HG03045 (cell line): ENCODE results near the gene MYO3A.
"Not testable (repeated sequence)": the region's sequence is repeated elsewhere in the genome, so short reads cannot be mapped to it uniquely, and the experiment has no call there.

Source experiments
- ATAC-seq: cut with Tn5 transposase; IDR thresholded peaks from one replicate; pipeline ENCODE4 v1.9.1; 2021; ENCODE audit warnings: mild to moderate bottlenecking, moderate library complexity; ENCODE audit not compliant: unreplicated experiment

Gene MYO3A

DNA sequence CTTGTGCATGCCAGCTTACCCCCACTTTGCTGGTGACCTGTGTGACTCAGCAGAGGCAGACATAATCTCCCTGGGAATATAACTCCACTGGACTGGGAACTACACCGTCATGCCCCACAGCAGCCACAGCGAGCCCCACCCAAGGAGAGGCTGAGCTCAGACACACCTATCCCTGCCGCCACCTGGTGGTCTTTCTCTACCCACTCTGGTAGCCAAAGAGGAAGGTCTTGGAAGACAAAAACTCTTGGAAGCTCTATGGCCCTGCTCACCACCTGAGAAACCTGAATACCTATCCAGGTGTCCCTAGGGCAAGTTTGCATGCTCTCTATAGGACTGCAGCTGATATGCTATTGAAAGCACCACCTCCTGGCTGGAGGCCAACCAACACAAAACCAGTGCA lies 48.1 kb downstream of the MYO3A start:
- no peak for ATAC-seq

DNA sequence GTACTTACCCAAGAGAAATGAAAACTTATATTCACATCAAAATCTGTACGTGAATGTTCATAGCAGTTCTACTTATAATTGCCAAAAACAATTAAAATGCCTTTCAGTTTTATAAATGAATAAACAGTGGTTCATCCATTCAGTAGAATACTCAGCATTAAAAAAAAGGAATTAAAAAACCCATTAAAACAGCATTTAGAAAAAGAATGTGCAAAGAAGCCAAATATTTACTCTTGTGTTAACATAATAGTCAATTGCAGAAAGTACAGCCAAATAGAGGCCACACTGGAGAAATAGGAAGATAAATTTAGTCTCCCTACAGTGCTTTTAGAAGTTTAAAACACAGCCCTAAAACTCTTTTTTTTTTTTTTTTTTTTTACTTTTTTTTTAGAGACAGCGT lies 54.6 kb downstream of the MYO3A start:
- no peak for ATAC-seq

DNA sequence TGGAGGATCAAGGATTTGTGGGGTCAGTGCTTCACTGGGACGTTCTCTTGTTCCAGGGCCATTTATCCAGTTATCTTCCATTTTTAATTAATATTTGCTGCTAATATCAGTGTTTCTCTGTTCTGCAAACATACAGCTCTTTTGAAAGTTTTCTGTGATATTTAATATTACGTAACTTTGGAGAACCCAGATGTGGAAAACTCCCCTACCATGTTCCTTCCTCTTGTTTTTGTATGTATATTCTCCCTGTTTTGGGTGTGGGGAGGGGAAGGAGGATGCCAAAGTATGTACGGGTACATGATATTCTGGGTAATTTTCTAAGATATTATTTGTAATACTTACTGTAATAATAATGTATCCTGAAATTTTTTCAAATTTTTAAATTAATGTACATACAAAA lies 55.9 kb downstream of the MYO3A start:
- ATAC-seq, result no peak

DNA sequence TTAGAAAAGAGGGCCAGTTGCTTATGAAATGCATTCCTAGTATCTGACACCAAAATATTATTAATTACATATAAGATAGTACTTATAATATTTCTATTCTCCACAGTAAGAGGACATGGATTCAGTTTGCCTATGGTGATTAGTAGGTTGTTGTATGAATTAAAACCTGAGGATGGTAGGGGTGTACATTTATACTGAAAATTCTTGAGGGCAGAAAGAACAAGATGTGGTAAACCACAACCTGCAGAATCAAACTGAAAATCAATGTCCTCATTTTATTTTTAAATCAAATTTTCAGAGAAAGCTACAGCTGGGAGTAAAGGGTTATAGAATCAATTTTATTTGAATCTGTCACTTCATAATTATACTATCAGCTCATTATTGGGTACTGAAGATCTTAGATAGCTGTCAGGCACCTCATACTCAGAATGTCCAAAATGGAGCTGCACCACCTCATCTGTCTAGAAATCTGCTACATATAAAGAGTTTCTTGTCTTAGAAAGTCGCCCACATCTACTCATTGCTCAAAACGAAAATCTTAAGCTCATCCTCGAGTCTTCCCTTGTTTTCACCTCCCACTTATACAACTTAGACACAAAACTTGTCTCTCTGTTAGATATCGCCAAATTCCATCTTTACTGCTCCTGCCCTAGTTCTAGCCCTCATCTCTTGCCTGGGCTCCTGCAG lies 65.4 kb downstream of the MYO3A start:
- no peak for ATAC-seq

DNA sequence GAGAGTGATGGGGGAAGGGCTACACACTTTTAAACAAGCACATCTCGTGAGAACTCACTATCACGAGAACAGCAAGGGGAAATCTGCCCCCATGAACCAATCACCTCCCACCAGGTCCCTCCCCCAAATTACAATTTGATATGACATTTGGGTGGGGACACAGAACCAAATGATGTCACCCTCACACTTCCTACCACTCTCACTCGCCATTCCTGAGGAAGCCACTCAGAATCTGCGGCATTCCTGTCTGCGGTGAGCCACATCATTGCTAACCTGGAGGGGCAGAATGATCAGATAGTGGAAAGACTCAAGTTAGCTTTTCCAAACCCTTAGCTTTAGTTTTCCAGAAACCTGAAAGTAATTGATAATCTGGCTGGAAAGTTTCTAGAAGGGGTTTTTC lies 66.9 kb downstream of the MYO3A start:
- no peak for ATAC-seq

DNA sequence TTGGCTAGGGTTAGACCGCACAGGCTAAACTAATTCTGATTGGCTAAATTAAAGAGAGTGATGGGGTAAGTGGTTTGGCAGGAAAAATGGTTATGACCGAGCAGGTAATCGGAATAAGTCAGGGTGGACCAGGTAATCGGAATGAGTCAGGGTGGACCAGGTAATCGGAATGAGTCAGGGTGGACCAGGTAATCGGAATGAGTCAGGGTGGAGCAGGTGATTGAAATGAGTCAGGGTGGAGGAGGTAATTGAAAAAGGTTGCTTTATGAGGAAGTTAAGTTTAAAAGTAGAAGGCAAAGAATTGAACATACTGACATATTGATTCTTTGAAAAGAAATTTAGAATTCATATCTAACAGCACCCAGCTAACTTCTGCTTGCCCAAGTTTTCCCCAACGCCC lies 68.4 kb downstream of the MYO3A start:
- ATAC-seq, result not testable (repeated sequence)

DNA sequence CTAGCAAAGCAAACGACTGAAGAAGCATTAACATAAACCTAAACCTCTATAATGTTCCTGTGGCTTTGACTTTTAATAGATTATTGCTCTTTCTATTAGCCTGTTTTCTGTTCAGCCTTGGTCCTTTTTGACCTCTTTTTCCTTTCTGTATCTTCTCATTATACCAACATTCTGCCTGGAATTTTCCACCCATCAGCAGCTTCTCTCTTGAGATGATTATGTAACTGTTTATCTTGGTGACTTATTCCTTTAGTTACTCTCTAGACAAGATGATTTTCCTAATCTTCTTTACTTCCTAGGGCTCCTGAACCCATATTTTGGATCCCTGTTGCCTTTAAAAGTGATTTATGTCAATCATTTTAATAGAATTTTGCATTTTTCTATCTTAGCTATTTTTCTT lies 81.1 kb downstream of the MYO3A start:
- ATAC-seq, result no peak

DNA sequence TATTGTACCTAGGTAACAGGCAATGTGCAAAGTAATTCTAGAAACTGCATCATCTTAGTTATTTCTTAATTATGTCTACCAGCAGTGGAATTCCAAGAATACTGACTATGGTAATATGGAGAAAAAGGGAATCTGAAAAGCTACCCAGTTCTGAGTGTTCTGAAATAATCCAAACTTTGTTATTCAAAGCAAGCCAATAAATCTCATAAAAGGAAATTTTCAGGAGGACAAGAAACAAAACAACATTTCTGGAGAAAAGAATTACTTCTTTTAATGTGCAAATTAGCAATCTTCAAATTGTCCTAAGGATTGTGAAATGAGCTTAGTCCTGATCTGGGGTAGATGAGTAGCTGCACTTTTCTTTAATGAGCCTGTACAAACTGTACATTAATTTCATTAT lies 88.8 kb downstream of the MYO3A start:
- ATAC-seq, result no peak

DNA sequence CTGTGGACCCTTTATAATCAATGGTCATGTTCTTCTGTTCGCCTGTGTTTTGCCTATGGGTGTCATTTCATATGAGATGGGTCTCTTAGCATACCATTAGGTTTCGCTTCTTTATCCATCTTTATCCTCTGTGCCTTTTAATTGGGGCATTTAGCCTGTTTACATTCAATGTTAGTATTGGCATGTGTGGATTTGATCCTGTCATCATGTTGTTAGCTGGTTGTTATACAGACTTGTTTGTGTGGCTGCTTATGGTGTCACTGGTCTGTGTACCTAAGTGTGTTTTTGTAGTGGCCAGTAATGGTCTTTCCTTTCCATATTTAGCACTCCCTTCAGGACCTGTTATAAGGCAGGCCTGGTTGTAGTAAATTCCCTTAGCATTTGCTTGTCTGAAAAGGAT lies 90.3 kb downstream of the MYO3A start:
- ATAC-seq, result no peak

DNA sequence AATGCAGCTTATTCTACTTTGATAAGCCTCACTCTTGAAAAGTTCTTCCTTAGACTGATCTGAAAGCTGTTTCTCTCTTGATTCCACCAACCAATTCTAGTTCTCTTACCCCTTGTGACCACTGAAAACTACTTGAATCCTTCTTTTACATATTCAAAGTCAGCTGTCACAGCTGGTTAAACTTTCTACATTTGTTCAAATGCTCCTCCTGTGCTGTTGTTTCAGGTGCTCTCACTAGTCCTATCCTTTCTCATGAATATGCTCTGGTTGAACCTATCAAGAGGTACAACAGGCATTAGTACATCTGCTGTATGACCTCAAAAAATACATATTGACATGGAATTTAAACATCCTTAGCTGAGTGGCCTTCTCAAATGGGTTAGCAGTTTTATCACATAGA lies 91.5 kb downstream of the MYO3A start:
- no peak for ATAC-seq

DNA sequence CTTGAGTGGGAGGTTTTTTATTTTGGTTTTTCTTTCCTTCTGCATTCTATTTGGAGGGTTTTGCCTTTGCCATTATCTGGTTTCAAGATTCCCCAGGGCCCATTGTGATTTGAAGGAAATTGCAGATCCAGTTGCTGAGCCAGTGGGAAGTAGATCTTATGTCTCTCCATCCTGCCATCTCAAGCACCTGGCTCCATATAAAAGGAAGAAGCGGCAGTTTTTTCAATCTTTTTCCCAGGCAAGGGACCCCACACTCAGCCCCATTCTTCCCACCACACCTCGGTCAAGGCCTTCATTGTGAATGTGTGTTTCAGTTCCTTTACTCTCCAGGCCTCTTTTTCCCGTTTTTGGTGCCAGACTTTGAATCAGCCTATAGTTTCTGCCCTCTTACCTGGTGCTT lies 95.8 kb downstream of the MYO3A start:
- ATAC-seq, result no peak

DNA sequence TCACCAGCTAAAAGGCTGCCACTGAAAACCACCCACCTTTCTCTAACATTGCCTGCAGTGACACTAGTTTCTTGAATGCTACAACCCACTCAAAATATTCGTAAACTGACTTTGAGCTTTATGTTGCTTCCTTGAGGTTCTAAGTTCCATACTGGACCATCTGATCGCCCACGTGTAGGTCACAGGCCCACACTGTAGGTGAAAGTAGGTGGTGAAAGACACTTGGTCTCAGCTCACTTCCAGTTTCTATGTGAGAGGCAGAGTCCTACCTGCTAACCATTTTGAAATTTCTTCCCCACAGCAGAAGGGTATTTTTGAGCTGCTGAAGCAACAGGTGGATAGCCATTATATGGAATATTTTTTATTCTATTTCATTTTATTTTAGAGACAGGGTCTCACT lies 97.3 kb downstream of the MYO3A start:
- ATAC-seq, result no peak

DNA sequence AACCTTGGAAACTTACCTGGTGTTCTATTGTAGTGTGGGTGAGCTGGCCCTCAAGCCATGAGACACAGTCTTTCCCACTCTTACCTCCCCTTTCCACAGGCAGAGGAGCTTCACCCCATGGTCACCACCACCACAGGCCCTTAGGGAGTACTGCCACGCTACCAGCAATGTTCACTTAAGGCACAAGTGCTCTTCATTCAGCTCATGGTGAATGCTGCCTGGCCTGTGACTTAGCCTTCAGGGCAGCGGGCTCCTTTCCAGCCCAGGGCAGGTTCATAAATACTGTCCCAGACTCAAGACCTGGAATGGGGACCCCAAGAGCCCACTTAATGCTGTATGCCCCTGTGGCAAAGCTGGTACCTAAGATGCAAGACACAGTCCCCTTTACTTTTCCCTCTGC lies 109.4 kb downstream of the MYO3A start:
- ATAC-seq, result no peak

DNA sequence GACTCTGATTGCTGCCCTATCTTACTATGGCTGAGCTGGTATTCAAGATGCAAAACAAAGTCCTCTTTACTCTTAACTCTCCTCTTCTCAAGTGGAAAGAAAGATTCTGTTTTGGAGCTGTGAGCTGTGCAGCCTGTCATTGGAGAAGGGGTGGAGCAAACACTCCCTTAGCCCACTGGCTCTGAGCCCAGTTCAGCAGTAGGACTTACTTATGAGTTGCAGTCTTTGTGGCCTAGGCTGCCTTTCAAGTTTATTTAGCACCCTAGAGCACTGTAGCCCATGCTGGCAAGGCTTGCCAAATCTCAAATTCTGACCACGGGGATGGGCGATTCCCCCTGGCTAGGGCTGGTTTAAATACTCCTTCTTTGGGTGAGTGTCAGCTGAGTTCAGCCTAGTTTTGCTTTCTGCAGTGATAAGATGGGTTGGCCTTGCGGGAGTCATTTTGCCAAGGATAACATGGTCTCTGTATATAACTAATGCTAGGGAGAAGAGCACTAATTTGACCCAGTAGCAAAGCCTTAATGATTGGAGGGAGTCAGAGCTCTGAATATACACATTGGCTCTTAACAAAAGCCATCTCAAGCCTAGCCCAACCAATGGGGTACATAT lies 110.2 kb downstream of the MYO3A start:
- no peak for ATAC-seq

DNA sequence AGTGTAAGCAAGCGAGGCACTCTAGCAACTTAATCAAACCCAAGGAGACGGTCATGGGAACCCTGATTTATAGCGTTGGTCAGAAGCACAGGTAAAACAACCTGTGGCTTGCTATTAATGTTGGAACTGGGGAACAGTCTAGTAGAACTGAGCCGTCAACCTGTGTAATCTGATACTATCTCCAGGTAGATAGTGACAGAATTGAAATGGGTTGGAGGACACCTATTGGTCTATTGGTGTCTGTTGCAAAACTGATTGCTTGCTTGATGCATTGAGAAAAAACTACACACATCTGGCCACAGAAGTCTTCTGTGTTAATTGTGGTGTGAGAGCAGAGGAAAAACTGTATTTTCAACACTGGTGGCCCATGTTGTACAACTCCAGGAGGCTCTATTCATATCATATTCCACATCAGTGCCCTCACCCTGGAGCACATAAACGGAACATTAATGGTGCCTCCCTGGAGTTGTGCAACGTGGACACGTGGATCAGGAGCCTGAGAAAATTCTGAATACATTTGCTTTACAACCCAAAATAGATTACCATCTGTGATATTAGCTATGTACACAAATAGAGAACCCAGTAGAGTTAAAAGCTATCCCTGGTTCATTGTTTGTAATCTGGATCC lies 112.2 kb downstream of the MYO3A start:
- no peak for ATAC-seq

DNA sequence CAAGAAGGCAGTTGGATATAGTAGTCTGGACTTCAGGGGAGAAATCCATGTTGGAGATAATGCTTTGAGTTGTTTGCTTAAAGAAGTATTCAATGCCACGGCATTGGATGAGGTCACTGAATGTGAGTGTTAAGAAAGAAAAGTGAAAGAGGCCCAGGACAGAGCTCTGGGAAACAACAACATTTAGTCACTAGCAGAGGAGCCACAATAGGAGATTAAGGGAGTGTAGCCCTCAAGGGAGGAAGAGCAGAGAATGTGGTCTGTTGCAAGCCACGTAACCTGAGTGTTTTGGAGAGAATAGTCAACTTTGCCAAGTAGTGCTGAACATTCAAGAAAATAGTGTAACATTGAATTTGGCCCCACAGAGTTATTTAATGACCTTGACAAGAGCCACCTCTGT lies 114.7 kb downstream of the MYO3A start:
- ATAC-seq, result no peak

DNA sequence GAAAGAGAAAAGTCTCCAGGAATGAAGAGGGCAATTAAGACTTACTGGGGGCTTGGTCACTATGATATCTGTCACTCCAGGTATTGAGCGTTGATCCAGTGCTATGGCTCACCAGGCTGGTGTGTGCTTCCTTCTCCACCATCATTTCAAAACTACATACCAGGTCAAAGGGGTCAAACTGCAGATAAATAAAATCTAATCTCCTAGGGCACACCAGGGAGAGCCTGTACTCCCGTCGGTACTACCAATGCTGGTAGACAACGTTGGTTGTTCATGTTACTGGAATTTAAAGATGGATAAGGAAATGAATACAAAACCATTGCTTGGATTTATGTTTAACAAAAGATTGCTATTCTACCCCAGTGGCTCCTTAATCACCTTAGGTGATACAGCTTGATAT lies 118.3 kb downstream of the MYO3A start:
- no peak for ATAC-seq

DNA sequence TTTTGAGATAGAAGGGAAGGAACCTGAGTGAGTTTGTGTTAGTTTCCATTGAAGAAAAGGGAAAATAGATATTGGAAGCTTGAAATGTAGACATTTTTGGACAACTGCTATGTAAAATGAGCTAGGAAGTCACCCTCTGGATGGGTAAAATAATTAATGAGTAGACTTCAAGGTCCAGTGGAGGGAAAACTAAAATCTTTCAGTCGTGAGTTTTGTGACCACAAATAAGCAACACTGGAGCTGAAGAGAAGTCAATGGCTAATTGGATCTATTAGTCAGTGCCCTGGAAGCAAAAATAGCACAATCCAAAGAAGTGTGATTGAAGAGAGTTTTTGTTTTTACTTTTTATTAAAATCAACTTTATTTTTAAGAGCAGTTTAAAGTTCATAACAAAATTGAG lies 123.4 kb downstream of the MYO3A start:
- ATAC-seq, result no peak

DNA sequence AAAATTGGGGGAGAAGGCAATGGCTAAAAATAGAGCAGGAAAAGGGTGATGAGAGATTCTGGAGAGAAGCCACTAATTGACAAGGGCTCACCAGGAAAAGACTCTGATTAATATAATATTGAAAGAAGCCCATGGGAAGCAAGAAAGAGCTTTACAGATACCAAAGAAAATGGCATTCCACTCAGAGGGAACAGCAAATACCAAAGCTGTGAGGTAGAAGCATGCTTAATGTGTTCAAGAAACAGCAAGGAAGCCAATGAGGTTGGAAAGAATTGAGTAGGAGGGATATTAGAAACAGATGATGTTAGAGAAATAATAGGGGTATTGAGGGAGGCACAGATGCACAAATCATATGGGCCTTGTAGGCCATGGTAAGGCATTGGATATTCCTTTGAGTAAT lies 130.1 kb downstream of the MYO3A start:
- ATAC-seq, result no peak

DNA sequence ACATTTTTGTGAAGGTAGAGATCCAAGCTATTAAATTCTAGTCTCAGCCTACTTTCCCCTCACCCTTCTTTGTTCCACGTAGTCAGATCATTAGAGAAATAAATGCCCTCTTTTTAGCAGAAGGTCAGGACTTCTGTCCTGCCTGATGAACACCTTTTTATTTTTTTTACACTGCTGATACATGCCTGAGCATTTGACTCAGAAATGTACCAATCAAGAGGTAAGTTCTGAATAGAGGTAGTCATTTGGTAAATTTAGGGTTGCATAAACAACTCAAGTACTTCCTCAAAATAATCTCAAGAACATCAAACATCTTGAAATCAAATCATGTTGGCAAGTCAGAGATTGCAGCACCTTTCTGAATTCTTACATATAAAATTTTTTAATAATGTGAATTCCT lies 133.7 kb downstream of the MYO3A start:
- ATAC-seq, result no peak

DNA sequence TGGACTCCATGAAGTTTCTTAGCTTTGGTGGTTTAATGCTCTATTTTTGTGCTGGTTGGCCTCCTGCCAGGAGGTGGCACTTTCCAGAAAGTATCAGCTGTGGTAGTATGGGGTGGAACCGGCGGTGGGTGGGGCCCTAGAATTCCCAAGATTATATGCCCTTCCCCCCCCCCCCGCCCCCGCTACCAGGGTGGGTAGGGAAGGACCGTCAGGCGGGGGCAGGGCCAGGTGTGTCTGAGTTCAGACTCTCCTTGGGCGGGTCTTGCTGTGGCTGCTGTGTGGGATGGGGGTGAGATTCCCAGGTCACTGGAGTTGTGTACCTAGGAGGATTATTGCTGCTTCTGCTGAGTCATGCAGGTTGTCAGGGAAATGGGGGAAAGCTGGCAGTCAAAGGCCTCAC lies 146.9 kb downstream of the MYO3A start:
- not testable (repeated sequence) for ATAC-seq

DNA sequence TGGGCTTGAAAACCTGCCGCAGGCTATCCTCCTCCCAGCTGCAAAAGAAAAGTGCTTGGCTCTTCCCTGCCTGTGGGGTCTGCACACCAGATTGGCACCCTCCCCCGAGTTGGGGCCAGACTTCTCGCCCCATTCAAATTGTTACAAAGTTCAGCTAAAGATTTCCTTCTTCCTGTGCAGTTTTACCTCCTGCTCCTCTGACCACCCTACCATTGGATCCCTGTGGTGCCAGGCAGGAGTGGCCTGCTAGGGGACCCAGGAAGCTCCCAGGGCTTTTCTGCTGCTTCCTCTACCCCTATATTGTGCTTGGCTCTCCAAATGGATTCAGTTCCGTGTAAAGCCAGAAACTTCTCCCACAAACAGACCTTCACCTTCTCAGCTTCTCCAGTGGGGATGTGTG lies 147.4 kb downstream of the MYO3A start:
- no peak for ATAC-seq

DNA sequence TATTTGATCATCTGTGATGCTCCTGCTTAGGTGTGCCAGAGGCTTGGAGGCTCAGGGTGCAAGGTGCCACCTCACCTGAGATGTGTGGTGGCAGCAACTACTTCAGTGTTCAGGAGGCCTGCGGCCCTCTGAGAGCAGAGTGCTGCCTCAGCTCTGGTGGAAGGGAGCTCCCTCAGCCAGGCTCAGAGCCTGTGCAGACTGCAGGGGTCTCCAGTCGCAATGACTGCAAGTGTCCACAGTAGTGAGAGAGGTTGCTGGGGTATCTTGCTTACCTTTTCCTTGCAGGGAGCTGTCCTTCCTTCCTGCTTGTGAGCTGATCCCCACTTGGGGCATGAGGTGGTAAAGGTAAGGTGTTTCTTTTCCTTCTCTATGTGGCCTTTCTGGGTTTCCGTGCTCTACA lies 151.5 kb downstream of the MYO3A start:
- no peak for ATAC-seq
